ENCODE measurements around the gene RARB.

The RARB gene

DNA sequence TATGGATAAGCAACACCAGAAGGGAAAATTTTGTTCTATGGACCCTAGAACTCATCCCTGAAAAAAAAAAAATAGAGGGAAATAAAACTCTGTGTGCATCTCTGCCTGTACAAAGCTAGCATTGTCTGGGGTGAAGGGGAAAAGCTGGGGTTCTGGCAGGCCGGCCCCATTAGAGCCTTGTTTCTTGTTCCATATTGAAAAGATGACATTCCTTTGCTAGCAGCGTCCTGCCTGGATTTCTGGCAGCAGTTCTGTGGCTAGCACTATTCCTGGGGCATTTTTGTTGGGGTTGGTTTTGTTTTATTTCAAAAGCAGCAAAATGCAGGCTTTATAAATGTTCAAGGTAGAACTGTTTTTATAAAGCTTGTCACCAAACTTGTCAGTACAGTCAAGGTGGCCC is 45.2 kb downstream of the RARB start:
- no peak for DNase-seq

DNA sequence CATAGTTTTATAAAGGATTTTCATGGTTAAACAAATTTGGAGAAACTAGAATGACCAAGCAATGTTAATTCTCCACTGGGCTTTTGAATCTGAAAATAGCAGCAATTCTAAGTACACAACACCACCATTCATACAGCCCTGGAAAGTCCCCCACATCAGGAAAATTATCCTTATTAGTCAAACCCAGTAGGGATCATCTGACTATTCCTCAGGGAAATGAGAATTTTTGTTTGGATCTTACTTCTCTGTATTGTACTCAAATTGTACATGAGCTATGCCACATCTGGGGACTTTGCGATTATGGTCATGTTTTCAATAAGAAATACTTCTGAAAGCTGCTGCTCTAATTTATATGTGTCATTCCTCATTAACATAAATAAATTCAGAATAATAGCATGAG is 46.0 kb downstream of the RARB start:
- DNase-seq: no peak

DNA sequence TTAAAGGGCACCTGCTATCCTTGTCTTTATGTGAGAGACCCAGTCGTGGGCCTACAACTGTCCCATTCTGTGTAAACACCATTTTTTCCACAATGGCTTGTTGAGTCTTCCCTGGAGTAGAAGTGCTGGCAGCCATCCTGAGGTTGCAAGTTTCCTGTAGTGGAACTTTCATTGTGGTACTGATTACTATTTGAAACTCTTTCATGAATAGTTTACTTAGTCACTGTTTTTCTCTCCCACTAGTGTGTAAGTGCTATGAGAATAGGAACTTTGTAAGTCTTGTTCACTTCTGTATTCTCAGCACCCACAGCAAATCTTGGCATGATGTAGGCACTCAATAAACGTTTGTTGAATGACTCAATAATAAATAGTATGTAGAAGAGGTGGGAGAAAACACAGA is 48.6 kb downstream of the RARB start:
- DNase-seq: no peak

DNA sequence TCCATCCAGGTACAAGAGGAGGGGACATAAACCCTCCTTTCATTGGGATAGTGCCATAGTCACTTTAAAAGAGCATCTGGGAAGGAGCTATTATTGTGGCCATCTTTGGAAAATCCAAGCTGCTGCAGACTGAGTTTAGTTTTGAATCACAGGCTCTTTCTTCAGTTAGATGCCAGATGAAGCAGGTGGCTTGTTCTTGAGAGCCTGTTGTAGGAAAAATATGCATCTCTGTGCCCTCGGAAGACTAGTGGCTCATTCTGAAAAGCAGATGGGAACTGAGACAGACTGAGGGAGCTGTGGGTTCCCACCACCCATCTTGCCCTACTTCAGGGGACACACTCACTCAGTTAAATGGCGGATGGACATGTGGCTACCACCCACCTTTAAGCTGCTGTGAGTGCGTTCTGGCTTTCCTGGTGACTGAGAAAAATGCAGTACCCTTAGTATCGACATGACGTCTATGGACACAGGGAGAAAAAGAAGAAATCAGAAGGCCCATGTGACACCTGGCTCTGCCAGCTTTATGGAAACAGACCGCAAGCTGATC is 50.2 kb downstream of the RARB start:
- no peak for DNase-seq

DNA sequence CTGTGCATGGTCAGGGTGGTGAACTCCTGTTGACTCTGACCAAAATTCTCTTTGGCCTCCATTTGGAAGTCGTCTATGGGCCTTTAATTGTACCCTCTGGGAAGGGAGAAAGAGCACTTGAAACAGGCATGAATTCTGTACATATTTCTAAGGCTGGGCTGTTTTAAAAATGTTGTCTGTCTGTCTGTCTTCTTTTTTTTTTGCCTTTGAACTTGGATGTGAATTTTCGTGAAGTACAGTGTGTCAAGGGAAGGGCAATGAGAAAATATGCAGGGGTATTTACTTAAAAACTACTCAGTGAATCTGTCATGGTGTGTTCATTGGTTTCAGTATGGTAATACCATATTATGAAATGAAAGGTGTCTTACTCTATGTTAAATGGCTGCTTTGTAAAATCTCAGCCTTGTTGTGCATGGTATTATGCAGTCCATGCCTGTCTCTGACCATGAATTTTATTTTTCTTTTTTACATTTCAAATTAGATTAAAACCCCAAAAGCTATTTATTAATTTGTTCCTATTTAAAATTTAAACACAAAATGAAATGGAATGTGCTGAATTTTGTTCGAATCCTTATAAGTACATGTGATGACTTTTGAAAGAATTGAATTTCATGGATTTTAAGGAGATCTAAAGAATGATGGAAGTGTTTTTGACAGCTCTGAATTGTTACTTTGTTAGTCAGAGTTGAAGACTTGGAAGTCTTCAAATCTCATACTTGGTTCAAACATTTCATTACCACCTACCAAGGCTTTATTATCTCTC is 51.1 kb downstream of the RARB start:
- no peak for DNase-seq

DNA sequence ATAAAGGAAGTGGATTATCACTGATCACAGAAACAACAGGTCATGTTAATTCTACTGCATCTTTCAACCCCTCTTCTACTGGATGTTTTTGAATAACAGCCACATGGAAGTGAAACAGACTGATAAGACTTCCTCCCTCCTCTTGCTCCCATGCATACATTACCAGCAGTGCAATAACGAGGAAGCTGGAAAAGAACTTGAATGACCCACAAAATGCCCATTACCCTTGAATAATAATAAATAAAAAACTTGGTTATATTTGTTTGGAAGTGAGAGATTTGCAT is 51.6 kb downstream of the RARB start:
- no peak for DNase-seq

DNA sequence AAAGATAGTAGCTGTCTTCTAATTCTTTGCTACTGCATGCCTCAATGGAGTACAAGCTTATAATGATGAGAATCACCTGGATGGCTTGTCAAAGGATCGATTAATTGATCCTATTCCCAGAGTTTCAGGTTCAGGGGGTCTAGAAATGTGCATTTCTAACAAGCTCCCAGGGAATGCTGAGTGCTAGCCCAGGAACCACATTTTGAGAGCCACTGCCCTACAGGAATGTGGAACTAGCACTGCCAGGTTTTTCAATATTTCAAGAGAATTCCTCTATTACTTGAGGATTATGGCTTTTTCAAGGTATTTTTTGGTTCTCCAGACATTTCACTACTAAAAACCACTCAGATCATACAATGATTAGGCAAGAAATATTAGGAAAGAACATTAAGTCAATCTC is 52.7 kb downstream of the RARB start:
- no peak for DNase-seq

DNA sequence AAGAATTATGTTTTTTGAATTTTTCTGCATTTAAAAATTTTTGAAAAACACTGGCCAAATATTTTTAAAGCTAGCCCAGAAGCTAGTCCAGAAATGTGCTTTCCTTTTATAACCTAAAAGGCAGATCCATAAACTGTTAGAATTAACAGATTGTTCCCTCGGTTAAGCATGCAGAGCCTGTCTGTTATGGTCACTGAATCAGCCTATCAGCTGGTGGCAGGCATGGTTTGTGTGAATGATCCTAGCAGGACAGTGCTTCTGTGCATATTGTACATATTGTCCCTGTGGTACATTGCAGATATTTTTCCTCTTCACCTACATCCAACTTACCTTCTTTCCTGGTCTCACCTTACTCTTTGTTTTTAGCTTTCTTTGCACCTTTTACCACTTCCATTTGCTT is 53.3 kb downstream of the RARB start:
- DNase-seq: no peak

DNA sequence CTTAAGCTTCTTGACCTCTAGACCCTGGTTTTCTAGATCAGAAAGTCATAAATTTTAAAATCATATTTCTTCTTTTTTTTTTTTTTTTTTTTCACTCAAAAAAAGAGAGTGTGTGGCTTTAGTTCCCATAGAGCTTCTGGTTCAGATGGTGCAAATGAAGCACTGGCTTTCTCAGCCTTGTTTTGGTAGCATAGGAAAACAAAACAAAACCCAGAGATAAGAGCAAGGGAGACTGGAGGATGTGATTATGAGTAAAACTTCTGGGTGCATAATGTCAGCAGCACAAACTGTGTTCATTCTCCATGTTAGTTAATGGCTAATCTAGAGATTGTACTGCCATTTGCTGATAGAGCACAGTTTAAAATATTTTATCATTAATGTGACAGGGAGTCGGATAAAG is 55.4 kb downstream of the RARB start:
- DNase-seq: no peak

DNA sequence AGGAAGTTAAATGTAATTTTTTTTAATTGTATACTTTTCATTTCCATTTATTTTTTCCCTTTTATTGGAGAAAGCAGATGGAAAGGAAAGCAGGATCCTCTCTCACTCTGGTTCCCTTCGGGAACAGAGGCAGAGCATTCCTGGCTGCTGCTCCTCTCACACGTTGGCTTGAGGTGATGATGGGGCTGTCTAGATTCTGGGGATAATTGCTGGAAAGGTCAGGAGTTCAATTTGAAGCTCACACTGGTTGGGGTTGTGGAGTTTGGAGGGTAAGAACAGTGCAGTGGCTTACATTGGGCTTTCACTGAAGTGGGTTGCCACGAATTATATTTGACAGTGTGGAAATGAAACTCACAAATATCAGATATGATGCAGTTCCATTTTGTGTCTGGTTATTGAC is 57.6 kb downstream of the RARB start:
- no peak for DNase-seq

DNA sequence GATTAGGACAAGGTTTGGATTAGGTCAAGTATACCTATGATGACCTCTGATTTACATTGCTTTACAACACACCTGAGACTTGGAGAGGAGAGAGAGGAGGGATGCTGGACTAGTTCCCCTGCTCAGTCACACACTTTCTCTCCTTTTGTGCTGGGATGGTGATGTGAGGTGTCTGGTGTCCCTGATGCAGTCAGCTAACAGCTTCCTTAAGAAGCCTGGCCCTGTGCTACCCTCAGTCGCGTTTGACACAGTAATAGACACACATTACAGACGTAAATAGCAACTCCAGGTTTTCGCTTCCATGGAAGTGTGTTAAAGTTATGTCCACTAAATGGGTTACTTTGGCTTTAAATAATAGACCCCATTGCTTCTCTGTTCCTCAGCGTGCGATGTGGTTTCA is 58.9 kb downstream of the RARB start:
- no peak for DNase-seq

DNA sequence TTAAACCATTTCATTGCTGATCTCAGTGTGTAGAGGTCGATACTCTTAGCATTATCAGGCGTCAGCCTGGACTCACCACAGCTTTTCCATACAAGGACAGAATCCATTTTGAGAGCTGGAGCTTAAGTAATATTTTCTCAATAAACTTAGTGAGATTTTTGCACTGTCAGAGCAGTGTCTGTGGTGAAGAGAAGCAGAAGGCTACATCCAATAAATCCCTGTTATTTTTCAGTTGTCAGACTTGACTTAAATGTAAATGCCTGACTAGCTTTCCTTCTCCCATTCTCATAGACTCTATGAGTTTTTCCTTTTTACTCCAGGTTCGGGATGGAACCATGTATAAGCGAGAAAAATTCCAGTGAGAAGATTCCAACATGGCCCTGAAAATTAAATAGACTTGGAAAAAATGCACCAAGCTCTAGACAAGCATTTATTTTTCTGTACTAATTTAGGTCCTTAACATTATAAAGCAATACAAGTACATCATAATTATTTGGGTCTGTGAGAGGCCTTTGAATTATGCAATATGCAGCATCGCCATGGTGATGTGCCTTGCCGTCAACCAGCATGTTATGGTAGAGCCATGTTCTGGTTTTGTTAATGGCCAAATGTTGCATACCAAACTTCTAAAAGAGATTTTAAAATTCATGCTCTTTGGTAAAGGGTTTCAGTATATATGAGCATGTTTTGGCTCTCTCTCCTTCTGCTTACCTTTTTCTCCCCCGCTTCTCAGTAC is 62.0 kb downstream of the RARB start:
- no peak for DNase-seq

DNA sequence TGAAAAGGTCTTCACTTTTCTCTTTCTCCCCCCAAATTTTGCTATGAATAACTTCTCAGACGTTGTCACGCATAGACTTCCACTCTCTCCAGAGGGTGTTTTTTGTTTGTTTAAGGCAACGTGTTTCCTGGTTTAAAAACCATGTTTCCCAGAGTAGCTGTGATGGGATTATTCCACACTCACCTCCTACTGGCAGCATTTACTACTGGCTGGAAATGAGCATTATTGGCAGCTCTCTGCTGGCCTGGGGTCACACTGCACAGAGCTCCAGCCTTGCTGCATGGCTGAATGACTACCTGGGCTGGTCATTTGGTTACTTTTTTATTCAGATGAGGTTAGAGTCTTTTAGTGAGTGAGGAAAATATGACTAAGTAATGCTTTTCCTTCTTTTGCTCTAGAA is 65.2 kb downstream of the RARB start:
- no peak for DNase-seq

DNA sequence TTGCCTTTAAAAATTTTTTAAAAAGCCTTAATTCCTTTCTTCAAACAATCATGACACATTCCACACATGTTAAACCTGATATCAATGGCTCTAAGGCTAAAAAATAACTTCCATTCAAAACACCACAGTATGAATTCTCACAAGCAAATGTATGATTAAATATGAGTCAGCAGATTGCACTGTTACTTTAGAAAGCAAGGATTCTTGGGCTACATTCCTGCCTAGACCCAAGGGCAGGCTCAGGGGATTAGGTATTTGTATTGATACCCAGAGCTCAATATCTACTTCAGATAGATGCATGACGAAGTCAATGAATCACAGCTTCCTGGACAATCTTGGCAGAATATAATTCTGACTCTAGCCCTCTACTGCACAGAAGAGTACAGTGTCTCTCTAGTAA is 65.7 kb downstream of the RARB start:
- no peak for DNase-seq

DNA sequence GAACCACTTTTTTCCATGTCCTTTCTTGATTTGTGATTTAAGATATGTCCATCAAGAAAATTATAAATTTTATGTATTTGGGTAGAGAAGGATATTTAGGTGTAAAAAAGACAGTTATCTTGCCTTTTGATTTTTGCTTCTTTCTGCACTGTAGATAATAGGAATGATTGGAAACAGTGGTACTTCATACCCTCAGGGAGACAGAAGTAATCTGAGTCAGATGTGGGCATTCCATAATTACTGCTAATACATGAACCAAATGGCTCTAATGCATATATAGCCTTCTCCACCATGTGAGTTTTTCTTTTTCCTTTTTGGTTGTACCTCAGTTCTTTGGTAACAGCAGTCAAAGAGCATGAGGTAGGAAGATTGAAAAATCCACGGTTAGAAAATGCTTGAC is 67.2 kb downstream of the RARB start:
- DNase-seq: no peak

DNA sequence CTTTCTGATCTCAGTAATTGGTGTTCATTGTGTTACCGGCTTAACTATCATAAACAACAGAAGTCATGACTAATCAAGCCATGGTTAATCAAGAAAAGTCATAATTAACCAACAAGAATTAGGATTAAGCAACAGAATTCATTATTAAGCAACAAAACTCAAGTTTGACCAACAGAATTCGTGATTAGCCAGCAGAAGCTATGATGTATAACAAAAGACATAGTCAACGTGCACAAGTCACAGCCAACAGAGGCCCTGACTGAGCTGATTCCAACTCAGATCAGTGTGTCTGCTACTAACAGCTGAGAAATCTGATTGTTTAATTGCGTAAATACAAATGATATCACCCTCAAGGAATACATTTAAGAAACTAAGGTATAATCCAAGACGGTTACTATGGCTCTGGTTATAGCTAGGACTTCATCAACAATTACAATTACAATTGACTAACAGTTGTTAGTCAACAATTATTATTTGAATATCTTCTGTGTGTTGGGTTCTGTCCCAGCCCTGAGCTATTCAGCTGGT is 67.7 kb downstream of the RARB start:
- DNase-seq: no peak

DNA sequence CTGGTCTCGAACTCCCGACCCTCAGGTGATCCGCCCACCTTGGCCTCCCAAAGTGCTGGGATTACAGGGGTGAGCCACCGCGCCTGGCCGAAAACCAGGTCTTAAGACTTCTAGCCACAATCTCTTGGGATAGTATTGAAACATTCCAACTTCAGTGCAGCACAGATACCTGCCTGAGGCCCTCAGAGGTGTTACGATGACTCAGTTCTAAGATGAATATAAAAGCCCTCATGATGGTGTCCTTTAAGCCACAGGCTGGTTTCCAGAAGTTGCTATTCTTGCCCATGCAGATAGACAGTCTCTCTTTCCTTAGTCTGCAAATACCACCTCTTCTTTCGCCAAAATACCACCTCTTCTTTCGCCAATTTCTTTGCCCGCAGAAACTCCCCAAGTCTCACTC is 69.0 kb downstream of the RARB start:
- no peak for DNase-seq

DNA sequence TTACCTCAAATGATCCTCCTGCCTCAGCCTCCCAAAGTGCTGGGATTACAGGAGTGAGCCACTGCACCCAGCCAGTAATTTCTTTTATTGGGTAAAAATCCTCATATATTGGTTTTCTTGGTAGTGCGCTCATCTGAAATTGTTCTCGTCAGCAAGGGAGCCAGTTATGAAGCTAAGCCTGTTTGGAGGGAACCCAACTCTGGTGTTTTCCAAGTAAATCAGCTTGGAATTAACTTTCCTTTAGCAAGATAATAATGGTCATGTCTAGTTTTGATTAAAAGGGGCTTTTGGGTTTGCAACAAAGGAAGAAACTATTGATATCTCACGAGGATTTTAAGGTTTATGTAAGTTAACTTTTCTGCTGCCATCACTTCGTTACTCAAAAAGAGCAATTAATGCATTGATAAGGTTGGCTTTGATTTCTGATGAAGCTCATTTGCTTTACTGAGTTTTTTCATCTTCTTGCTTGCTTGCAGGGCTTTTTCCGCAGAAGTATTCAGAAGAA is 72.7 kb downstream of the RARB start:
- DNase-seq: no peak

DNA sequence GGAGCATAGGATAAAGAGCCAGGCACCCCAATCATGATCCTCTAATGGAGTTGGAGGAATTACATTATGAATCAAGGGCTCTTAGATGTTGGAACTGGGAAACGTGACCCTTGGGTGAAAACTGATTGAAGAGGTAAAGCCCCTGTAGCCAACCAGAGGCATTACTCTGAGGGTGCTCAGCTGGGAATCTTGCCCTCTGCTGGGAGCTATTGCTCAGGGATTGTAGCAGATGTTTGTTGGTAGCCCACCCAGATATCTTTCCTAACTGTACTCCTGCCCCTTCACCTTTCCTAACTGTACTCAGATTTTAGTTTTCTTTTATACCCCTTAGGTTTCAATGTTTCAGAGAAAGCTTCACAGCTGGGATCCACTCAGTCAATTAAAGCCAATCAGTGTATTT is 74.2 kb downstream of the RARB start:
- no peak for DNase-seq

DNA sequence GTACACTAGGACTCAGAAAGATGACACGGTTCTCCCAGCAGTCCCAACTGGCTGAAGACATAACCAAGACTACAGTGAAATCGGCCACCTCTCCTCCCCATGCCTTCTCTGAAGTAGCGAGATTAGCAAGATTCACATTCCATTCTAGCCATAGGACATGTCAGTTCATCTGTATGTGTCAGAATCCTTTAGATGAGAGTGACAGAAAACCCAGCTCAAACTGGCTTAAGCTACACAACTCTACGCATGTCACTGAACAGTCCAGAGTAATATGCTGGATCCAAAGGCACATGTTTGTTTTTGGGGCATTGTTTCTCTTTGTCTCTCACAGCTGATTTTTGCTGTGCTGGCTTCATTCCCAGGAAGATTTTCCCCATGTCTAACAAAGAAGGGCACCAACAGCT is 75.8 kb downstream of the RARB start:
- DNase-seq: no peak

DNA sequence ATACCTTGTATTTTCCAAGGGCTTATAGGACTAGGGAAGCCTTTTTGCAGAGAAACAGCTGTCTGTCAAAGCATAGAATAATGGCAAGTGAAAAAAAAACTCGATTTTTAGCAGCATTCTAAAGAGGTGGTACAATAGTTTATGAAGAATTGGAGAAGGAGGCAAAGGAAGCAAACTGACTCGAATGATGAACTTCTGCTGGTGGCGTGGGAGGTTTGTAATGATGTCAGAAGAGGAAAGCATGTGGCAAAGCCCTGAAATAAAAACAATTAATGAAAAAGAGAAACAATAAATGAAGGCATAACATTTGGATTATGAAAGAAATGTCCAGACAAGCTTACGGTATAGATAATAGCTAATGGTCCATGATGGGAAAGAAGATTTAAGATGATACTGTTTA is 77.5 kb downstream of the RARB start:
- DNase-seq: no peak

DNA sequence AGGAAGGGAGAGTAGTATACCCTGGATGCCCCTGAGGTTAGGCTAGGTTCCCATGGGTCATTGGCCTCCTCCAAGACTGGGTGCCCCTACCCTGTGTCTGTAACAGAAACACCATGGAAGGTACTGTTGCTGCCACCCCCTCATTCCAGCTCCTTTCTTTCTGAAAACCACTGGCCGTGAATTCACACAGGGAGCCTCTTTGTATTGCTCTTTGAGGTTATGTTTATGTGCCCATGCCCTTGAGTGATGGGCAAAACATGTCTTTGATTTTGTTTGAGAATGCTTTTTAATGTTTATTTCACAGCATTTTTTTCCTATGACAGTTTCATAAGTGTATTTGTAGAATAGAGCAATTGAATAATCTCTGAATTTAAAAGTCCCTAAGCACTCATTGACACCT is 79.7 kb downstream of the RARB start:
- DNase-seq: no peak

DNA sequence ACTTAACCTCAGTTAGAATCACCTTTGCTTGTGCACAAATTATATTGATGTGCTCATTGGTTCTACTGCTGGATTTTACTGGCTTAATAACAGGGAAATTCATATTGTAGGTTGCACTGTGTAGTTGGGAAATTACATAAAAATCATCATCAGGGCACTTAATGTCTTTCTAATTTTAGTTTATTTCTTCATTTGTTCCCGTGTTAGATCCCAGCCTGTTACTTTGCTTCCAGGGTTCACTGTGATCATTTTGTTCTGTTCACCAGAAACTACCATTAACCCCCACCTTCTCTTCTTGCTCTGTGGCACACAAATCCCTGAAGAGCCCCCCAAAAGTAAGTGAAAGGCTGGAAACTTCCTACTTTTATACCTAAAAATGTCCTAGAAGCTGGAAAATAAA is 80.4 kb downstream of the RARB start:
- no peak for DNase-seq

DNA sequence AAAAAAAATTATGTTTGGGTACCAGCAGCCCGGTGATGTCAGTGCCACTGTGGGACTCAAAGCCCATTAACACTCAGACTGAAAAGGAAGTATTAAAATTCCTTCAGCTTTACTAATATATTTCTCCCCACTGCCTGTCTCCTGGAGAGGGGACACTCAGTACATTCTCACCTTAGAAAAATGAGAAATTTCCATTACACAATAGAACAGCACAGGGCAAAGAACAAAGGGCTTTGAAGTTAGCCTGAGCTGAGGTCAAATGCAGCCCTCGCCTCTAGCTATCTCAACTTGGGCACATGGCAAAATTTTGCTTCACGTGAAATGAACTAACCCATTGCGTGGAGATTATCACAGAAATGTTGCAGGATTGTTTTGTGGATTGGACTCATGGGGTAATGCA is 80.8 kb downstream of the RARB start:
- DNase-seq: no peak

Data from CD4-positive, alpha-beta T cell treated with Interleukin-21 for 1 hour (primary cell).